ENCODE results near the gene TOMM40L.
A peak's percentile ranks its signal among the peaks of the same experiment; 100 is the strongest.
"Not testable (repeated sequence)": the region's sequence is repeated elsewhere in the genome, so short reads cannot be mapped to it uniquely, and the experiment has no call there.

TOMM40L gene

DNA sequence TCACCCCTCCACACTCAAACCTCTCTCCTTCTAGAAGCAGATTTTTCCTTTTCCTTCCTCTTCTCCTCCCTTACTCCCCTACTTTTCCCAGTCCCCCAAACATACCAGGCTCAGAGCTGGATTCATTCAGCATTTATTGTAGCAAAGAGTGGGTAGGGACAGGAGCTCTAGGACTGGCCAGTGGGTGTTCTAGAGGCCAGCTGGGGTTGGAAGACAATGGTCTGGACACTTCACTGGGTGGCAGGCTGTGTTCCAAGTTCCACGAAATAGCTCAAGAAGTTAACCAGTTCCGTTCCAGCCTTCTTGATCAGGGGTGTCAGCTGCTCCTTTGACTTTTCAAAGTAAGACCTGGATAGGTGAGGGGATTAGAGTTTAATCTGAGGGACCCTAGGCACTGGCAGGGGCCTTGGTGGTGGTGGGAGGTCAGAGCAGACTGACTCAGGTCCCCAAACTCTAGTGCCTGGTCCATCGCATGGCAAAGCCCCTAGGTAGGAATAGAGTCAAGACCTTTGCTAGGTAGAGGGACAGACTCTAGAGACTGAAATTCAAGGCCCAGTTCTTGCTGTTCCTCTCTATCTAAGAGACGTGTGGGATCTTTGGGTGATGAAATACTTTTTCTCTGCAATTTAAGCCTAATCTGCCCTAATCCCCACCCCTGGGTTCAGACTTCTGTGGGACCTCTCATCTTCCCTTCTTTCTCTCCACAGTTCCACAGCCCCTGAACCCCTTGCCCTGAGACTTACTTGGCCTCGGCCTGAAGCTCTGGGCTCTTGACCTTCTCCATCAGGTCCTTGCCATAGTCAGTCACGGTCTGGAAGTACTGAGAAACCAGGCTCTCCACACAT, 3.5 kb upstream of the TOMM40L start:
- DNase-seq, result no peak

DNA sequence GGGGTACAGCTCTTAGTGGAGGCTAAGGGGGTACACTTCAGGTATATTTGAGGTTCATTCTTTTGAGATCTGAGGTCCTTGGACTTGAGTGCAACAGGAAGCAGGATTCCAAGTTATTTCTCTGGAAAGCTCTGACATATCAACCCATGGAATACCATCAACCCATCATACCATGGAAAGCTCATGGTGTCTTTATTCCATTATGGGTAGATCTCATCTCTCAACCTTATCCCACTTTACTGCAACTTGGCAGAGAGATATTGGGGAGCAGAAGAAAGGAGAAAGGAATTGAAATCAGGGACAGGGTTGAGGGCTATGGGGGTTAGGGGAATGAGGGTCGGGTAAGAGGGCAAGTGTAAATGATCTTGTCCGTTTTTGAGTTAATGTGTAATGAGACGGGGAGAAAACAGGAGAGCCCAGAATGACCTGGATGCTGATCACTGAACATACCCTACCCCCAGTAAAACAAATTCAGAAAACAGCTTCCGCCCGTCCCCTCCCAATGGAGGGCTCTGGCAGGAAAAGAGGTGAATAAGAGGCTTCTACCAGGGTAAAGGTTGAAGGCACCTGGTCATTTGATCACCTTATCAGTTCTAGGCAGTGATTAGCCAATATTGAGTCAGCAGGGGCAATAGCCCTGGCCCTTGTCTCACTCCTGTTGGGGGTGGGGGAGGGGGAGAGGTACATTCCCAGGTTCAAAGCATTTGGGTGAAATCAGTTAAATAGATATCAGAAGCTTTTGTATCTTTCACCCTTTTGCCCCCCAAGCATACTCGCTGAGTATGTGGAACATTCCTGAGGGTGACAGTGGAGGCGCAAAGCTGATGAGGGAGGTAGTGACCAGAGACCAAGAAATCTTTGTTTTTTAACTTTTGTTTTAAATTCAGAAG, 1.8 kb upstream of the TOMM40L start:
- DNase-seq, result no peak

DNA sequence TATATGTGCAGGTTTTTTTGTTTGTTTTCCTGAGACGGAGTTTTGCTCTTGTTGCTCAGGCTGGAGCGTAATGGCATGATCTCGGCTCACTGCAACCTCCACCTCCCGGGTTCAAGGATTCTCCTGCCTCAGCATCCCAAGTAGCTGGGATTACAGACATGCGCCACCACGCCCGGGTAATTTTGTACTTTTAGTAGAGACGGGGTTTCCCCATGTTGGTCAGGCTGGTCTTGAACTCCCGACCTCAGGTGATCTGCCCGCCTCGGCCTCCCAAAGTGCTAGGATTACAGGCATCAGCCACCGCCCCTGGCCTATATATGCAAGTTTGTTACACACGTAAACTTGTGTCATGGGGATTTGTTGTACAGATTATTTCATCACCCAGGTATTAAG, 1.2 kb upstream of the TOMM40L start:
- not testable (repeated sequence) for DNase-seq

DNA sequence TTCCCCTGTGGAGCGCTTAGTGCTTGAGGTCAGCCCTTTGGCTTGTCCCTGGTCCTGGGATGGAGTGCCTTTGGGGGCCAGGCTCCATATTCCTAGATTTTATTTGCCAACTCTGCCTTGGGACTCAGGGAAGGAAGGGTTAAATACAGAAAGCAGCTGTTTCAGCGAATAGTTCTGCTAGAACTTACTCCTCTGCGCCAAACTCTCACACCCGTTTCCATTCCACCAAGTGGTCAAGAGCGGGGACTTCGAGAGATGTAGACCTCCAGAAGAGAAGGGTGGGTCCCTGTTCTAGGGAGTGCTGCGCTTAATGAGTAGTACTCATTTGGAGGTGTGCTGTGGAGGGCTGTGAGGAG, 704 bp upstream of the TOMM40L start:
- DNase-seq, result no peak

DNA sequence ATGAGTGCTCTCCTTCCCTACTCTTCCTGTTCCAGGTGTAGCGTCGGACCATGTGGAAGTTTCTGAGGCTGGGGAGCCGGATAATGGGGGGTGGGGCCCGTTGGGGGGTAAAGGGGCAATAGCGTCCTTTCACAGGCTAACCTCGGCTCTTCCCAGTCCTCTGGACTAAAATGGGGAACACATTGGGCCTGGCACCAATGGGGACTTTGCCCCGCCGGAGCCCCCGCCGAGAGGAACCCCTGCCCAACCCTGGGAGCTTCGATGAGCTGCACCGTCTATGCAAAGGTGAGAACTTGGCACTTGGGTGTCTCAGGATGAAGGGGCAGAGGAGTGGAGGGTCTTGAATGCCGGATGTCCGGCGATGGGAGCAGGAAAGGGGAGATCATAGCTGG, 456 bp downstream of the TOMM40L start:
- no peak for DNase-seq

DNA sequence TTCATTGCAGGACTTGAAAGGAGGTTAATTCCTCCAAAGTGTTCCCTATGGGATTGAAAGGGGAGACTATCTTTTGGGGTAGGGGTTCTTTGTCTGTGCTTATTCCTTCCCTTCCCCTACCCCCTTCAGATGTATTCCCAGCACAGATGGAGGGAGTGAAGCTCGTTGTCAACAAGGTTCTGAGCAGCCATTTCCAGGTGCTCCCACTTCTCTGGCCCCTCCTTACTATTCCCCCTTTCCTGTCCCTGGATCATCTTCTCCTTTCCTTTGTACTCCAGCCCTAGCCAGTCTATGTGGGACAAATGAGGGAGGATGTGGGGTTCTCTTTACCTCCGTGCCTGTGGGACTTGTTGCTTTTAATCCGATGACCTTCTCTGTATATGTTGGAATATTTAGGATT, 899 bp downstream of the TOMM40L start:
- DNase-seq, result no peak

DNA sequence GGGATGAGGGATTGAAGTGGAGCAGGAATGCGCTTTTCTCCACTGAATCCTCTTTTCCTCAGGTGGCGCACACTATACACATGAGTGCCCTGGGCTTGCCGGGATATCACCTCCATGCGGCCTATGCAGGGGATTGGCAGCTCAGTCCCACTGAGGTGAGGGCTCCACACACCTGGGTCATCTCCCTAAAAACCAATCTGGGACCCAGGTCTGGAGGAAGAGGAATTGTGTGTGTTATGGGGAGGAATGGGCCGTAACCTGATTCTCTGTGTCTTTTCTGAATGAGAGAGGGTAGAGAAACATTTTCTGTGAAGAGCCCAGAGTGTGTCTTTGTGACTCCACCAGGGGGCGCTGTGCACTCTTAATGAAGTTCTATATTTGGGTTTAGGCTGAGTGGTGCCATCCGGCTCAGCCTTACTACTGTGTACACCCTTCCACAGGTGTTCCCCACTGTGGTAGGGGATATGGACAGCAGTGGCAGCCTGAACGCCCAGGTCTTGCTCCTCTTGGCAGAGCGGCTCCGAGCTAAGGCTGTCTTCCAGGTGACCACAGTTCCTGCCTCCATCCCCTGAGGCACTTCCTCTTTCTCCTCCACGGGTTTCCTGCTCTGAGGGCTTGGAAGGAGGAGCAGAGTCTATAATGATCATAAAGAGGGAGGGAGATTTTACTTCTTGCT, 1.5 kb downstream of the TOMM40L start:
- peak; percentile 83 to 93 (median 89) for DNase-seq

DNA sequence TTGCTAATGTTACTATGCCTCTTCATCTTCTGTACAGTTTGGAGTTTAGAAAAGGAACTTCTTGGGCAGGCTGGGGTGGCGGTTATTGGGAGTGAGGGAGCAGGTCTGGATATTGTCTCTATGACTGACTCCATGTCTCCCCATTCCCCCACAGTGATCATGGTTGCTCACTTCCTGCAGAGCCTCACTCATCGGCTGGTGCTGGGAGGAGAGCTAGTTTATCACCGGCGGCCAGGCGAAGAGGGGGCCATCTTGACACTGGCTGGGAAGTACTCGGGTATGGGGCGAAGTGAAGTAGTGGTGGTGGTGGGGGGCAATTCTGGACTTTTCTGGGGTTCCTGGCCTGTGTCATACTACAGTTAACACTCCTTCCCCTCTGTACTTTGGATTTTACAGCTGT, 2.2 kb downstream of the TOMM40L start:
- peak; percentile 30 to 37 (median 32) for DNase-seq

DNA sequence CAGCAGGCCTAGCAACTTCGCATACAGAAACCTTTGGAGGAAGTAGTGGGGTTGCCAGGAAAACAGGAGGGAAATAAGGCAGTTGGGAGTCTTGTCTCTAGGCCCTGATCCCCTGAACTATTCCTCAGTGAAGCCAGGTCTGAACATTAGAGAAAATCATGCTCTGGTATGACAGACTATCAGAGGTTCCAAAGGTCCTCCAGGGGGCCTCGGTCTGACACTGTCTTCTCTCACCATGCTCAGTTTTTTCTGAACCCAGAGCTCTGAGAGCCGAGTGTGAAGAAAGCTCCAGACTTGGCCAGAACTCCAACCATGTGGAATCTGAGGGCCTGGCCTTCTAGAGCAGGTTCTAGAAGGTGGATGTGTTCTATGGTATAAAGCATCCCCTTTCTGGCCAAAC, 4.0 kb downstream of the TOMM40L start:
- peak in 1 of 3 donors; percentile 22 for DNase-seq

DNA sequence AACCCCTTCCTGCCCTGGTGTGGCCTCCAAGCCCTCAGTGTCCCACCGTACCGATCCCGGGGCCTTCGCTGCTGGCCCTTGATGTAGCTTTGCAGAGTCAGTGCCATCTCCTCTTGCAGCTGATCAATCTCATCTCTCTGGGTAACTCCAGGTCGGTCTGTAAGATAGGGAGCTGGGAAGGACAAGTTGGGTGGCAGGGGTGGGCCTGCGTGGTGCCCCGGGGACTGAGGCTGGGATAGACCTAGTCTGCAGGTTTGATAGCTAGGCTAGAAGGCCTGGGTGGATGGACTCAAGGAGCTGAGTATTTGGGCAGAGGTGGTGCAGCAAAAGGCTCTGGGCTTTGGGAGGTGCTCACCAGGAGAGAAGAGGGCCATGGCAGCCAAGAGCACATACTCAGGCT, 4.9 kb downstream of the TOMM40L start:
- DNase-seq, result no peak

DNA sequence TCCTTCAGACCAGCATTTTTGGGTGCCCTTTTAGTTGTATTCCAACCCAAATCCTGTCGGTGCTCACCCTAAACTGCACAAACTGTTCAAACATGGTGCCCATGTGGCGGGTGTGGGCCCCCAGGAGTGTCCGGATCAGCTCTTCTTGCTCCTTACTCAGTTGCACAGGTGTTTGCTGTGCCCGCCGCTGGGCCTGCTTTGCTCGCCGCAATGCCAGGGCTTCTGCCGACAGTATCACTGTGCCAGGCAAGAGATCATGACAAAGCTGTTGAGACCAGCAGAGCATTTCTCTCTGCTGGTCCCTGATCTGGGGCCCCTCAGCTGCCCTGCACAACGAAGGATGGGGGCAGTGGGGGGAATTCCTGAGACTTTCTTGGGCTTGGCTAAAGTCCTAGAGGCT, 7.2 kb downstream of the TOMM40L start:
- DNase-seq, result no peak

DNA sequence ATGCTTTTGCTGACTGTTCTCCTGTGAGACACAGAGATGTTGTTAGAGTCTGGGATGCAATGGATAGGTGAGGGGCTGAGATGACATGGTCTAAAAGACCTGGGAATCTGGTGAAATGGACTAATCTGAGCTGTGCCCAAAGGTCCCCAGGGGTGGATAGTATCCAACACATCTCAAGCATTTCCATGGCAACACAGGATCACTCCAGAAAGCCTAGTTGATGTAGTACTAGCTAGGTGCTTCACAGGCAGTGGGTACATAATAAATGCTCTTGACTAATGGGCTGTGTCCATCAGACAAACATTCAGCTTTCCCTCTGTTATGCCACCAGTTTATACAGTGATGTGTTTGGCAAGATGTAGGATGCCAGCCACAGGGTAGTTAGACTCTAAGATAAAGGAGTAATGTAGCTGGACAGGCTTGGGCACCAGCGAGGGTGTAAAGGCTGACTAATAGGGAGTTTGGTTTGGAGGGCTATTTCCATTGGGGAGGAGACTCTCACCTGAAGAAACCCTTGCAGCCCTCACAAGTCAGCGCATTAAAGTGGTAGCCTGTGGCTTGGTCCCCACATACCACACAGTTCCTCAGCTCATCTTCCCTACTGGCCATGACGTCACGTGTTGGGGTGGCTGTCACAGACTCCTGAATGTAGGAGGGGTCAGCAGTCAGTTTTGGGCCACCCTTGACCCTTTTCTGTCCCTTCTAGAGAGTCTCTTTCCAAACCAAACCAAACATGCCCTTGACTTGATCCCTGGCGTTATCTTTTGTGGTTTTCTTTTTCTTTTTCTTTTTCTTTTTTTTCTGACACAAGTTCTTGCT, 10.3 kb downstream of the TOMM40L start:
- DNase-seq, result no peak

DNA sequence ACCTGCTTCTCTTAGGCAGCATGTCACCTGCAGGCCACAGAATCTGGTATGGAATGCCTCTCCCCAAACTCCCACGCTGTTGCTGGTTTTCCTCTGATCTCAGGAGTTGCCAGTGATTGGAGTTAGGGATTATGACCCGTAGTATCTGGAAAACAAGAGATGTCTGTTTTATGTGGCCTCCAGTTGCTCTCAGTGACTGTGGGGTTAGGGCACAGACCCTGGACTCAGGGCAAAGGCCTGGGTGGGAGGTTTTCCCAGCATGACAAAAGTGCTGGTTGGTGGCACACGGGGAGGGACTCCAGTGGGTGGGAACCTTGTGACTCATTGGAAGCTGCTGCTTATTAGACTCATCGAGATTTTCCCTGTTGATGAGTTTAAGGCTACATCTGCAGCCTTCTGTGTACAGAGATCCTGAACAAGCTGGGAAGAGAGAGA, 12.2 kb downstream of the TOMM40L start, which contains the start of gene NR1I3:
Gene NR1I3, minus strand, starts transcription at position 165 of the 435 bp plus-strand sequence. CDS start 1,638 bp downstream, outside the sequence.
- peak; percentile 53 to 67 (median 64) for DNase-seq

DNA sequence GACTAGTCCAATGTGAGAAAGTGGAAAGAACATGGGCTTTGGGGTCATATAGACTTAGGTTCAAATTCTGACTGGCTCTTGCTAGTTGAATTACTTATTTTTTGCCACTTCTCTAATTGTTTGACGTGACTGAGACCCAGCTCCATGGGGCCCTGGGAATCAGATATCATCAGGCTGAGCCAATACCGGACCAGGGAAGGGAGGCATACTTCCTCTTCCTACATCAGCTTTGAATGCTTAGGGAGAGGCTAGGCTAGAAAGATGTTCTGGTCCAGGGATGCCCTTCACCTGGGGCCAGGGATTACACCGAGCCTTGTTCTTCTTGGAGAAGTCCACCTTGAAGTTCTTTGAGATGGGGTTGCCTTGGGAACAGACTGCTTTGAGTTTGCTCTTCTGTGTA, 15.8 kb downstream of the TOMM40L start:
- DNase-seq, result peak; percentile 42 to 56 (median 45)

DNA sequence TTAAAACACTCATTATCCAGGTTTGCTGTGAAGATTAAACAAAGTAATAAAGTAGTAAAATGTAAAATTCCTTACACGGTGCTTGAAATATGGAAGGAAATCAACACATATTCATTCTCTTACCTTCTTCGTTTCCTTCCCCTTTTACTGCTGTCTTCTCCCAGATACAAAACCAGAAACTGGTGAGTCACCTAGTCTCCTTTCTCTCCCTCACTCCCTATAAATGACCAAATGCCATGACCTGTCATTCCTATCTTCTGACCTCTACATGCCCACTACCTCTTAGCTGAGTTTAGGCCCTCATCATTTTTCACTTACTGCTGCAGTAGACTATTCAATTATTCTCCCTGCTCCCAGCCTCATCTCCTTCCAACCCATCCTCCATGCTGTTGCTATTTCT, 16.5 kb downstream of the TOMM40L start:
- DNase-seq, result peak in 2 of 3 donors; percentile 39 to 61

DNA sequence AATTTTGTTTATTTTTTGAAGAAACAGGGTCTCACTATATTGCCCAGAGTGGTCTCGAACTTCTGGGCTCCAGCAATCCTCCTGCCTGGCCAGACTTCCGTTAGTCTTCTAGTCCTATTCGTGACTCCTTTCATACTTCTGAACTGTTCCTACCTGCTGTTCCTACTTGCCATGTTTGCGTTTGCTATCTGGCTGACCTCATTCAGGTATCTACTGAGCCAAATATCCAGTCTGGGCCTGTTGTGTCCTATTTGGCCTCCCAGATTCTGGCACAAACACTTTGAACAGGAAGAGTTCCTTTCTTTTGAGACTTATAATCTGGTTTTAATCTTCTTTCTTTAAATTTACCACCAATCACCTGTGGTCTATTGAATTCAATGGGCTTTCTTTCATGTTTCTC, 19.0 kb downstream of the TOMM40L start:
- DNase-seq, result no peak

DNA sequence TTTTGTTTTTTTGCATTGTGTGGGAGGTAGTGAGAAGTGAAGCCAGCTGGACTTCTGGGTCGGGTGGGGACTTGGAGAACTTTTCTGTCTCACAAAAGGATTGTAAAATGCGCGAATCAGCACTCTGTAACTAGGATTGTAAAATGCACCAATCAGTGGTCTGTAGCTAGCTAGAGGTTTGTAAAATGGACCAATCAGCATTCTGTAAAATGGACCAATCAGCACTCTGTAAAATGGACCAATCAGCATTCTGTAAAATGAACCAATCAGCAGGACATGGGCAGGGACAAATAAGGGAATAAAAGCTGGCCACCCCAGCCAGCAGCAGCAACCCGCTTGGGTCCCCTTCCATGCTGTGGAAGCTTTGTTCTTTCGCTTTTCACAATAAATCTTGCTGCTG, 24.2 kb downstream of the TOMM40L start:
- not testable (repeated sequence) for DNase-seq

DNA sequence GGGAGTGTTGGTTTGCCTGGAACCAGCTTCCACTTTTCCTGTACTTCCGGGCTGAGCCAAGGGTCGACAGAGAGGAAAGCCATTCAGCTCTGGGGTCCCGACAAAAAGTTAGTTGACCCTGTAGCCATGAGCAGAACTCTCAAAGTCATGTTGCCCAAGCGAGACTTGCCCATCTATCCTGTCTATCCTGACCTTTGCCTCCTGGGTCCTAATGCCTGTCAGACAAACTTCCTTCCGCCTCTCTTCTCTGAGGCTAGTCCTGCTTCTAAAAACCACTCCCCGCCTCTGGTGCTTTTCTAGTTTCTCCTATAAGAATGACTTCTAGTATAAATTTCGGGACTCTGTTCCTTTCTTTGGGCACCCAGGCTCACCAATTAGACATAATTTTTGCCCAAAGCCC, 25.0 kb downstream of the TOMM40L start:
- no peak for DNase-seq

DNA sequence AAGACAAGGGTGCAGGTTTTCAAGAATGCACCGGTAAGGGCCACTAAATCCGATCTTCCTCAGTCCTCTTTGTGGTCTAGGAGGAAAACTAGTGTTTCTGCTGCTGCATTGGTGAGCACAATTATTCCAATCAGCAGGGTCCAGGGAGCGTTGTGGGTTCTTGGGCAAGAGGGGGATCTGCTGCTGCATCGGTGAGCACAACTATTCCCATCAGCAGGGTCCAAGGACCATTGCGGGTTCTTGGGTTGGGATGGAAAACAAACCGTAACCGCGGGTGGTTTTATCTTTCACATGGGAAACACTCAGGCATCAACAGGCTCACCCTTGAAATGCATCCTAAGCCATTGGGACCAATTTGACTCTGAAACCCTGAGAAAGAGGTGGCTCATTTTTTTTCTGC, 25.7 kb downstream of the TOMM40L start:
- no peak for DNase-seq

DNA sequence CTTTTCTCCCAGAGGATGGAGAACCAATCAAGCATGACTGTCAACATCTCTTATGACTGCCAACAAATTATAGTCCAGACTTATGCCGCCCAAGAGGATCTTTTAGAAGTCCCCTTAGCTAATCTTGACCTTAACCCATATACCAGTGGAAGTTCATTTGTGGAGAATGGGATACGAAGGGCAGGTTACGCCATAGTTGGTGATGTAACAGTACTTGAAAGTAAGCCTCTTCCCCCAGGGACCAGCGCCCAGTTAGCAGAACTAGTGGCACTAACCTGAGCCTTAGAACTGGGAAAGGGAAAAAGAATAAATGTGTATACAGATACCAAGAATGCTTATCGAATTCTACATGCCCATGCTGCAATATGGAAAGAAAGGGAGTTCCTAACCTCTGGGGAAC, 29.4 kb downstream of the TOMM40L start:
- peak in 1 of 3 donors; percentile 22 for DNase-seq

DNA sequence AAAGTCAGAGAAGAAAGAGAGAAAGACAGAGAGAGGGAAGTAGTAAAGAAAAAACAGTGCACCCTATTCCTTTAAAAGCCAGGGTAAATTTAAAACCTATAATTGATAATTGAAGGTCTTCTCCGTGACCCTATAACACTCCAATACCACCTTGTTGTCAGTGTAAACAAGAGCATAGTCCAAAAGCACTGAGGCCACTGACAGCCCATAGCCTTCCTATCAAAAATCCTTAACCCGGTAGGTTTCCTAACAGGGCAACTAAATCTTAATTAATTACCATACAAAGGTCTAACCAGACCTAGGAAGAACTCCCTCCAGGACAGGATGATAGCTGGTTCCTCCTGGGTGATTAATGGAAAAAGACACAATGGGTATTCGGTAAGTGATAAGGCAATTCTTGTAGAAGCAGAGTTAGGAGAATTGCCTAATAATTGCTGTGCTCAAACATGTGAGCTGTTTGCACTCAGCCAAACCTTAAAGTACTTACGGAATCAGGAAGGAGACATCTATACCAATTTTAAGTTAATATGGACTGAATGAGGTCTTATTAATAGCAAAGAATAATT, 30.2 kb downstream of the TOMM40L start:
- not testable (repeated sequence) for DNase-seq

DNA sequence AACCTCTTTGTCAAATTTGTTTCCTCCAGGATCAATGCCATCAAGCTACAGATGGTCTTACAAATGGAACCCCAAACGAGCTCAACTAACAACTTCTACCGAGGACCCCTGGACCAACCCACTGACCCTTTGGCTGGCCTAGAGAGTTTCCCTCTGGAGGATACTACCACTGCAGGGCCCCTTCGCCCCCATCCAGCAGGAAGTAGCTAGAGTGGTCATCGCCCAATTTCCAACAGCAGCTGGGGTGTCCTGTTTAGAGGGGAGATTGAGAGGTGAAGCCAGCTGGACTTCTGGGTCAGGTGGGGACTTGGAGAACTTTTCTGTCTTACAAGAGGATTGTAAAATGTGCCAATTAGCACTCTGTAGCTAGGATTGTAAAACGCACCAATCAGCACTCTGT, 31.2 kb downstream of the TOMM40L start:
- peak in 1 of 3 donors; percentile 12 for DNase-seq
